Activated effector memory CD4-positive, alpha-beta T cell treated with Interleukin-2 at 50 U/mL for 16 hours (primary cell): ENCODE measurements around the gene MYL12B.
A peak's percentile ranks its signal among the peaks of the same experiment; 100 is the strongest.
"Not testable (repeated sequence)": the region's sequence is repeated elsewhere in the genome, so short reads cannot be mapped to it uniquely, and the experiment has no call there.

ENCODE experiments used
- DNase-seq: peaks from one replicate; pipeline ENCODE4 v3.0.0-alpha.2; 2020

Gene MYL12B

GRCh38 chr18:3305354-3305762 lies 43.4 kb downstream of the MYL12B start:
- DNase-seq = peak; percentile 37

DNA sequence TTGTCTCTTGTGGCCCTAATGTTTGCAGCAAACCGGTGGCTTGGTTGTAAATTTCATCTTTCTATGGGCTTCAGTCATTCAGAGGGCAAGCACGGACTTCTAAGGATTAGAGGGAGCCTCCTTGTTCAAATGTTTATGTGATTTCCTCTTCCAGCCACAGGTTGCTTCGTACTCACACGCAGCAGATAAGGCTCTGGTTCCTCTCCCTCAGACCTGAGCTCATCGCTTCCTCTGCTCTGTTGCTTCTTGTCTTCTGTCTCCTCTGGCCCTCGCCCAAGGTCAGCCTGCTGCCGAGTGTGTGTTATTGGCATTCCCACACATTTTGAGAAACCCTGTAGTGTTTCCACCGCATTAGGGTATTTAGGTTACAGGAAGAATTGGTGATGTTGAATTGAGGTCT lies 44.0 kb downstream of the MYL12B start:
- DNase-seq = peak; percentile 9

DNA sequence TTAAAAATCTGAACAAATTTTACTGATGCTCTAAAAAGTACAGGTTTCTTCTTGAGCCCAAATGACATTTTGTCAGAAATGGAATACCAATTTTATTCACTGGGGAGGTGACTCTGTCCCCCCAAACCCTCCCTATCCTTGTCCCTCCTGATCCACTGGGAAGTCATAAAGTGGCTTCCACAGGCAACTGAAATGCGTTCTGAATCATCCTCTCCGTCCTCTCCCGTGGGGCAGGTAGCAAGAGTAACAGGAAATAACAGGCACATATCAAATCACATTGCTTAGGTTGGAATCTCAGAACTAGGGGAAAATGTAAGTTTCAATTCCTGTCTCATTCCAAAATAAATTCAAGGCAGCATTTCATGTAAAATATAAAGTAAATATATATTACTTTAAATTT lies 44.5 kb downstream of the MYL12B start:
- DNase-seq = no peak

GRCh38 chr18:3313685-3314084 lies 51.8 kb downstream of the MYL12B start:
- DNase-seq = no peak

DNA sequence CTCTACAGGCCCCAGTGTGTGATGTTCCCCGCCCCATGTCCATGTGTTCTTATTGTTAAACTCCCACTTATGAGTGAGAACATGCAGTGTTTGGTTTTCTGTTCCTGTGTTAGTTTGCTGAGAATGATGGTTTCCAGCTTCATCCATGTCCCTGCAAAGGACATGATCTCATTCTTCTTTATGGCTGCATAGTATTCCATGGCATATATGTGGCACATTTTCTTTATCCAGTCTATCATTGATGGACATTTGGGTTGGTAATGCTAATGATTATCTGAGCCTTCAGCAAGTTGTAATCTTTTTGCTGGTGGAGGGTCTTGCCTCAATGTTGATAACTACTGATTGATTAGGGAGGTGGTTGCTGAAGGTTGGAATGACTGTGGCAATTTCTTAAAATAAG lies 53.4 kb downstream of the MYL12B start:
- DNase-seq = not testable (repeated sequence)

DNA sequence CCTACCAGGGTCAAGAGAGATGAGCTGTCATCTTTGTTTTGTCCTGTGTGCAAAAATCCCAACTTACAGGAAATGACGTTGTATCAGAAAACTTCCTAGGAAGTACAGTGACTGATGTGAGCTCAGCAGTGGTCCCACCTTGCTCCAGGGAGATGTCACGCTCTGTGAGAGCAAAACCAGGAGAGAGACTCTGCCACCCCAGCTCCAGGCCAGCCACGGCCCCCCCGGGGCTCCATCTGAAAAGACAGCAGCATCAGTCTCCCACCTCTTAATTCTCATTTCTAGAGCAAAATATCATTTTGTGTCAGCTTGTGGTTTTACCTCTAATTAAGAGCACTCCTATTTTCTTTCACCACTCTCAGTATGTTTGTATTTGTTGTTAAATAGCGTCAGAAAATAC lies 57.5 kb downstream of the MYL12B start:
- no peak for DNase-seq

GRCh38 chr18:3319894-3320454 lies 58.0 kb downstream of the MYL12B start:
- no peak for DNase-seq

DNA sequence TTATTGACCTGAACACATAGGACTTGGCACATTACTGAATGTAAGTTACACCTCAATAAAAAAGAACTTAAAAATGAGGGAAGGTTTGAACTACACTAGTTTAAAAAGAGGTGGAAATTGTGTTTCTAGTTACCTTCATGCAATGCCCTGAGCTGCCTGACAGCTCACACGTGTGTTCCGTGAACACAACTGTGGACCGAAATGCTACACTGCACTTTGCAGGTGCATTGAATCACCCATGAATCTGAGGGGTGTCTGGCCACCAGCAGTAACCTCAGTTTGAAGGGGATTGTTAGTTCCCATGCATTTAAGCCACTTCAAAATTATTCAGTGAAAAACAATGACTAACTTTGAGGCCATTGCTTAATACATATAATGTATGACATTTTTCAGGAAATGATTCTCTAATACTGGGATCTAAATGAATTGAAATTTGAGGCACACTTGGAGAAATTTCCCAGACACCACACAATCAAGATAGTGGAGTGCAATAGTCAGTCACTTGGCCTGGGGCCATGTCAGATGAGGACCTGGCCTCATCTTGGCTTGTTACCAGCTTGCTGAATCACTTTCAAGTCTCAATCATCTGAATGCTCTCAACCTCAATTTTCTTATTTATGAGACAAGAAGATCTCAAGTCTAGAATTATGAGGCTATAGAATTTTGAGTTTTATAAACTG lies 59.3 kb downstream of the MYL12B start:
- no peak for DNase-seq

DNA sequence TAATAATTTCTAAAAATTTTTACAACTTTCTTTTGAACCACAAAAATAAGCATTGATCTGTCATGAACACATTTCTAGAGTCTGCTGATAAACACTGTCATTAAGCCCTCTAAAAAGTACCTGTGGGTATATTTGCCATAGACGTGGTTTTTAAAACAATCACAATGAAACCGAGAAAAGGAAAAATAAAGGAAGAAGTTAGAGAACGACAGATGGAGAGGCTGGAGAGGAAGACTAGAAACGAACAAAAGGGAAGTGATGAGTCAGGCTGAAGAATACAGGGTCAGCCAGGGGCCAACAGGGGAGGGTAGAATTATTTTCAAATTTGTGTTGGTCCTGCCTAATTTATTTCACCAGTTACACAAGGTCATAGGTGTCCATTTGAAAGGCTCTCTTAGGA lies 62.0 kb downstream of the MYL12B start:
- DNase-seq = no peak
